Mammary epithelial cell (primary cell): ENCODE results near the gene CHMP3.

Experiments used
- CTCF ChIP-seq, 2 donors: IDR thresholded peaks in 1 of 2; conservative IDR thresholded peaks in 1 of 2; 2 replicates each; pipeline ENCODE4 v1.5.1; 2011 to 2012; ENCODE audit warnings: inconsistent platforms in 2 of 2, low read length in 2 of 2, mild to moderate bottlenecking in 2 of 2, control low read depth in 1 of 2, low read depth in 1 of 2; ENCODE audit not compliant: insufficient read depth in 1 of 2; ENCODE audit errors: extremely low read depth in 1 of 2
- EZH2 ChIP-seq: IDR thresholded peaks from 2 replicates; pipeline ENCODE4 v1.6.1; 2012; ENCODE audit warnings: low read length, inconsistent platforms, borderline replicate concordance

DNA sequence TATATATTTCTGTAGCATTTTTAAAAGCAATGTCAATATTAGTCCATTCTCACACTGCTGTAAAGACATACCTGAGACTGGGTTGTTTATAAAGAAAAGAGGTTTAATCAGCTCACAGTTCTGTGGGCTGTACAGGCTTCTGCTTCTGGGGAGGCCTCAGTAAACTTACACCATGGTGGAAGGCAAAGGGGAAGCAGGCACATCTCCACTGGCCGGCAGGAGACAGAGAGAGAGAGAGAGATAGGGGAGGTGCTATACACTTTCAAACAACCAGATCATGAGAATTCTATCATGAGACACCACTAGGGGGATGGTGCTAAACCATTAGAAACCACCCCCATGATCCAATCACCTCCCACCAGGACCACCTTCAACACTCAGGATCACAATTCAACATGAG, 43.1 kb downstream of the CHMP3 start:
- TF ChIP-seq CTCF (conservative IDR thresholded peaks at IDR 0.05 in 1 of 2, IDR thresholded peaks at IDR 0.05 in 1 of 2; ENCODE audit: extremely low read depth in 1 of 2, insufficient read depth in 1 of 2, low read depth in 1 of 2, low read length in 2 of 2): peak in 1 of 2 donors; percentile 2
- no peak for TF ChIP-seq EZH2
